Measurements from ENCODE around the gene NAP1L1.

Gene NAP1L1

GRCh38 chr12:76028571-76029277 is 55.8 kb downstream of the NAP1L1 start:
- no peak for DNase-seq (ENCODE audit: low read depth)

GRCh38 chr12:76026643-76027063 is 57.8 kb downstream of the NAP1L1 start:
- H3K4me3 ChIP-seq (ENCODE audit: low read depth, low read length) = no peak overlapping the region
- TF ChIP-seq CTCF (IDR thresholded peaks at IDR 0.05; ENCODE audit: control insufficient read depth, extremely low read depth, insufficient read depth) = no peak
- no peak for DNase-seq (ENCODE audit: low read depth)

More at GRCh38 chr12:76028571-76029277, 55.8 kb downstream of the NAP1L1 start:
- no peak overlapping the region for H3K4me3 ChIP-seq (ENCODE audit: low read depth, low read length)
- no peak for TF ChIP-seq CTCF (IDR thresholded peaks at IDR 0.05; ENCODE audit: control insufficient read depth, extremely low read depth, insufficient read depth)

GRCh38 chr12:76025601-76026575 is 58.6 kb downstream of the NAP1L1 start:
- no peak for DNase-seq (ENCODE audit: low read depth)
- TF ChIP-seq CTCF (IDR thresholded peaks at IDR 0.05; ENCODE audit: control insufficient read depth, extremely low read depth, insufficient read depth) = no peak
- no peak overlapping the region for H3K4me3 ChIP-seq (ENCODE audit: low read depth, low read length)

GRCh38 chr12:76024942-76025600 is 59.4 kb downstream of the NAP1L1 start:
- no peak for DNase-seq (ENCODE audit: low read depth)
- no peak overlapping the region for H3K4me3 ChIP-seq (ENCODE audit: low read depth, low read length)
- TF ChIP-seq CTCF (IDR thresholded peaks at IDR 0.05; ENCODE audit: control insufficient read depth, extremely low read depth, insufficient read depth) = no peak

- DNase-seq (ENCODE audit: low read depth) = no peak
- H3K4me3 ChIP-seq (ENCODE audit: low read depth, low read length) = no peak overlapping the region
- TF ChIP-seq CTCF (IDR thresholded peaks at IDR 0.05; ENCODE audit: control insufficient read depth, extremely low read depth, insufficient read depth) = no peak
Measured at GRCh38 chr12:76024102-76024781, 60.2 kb downstream of the NAP1L1 start.

- no peak for TF ChIP-seq CTCF (IDR thresholded peaks at IDR 0.05; ENCODE audit: control insufficient read depth, extremely low read depth, insufficient read depth)
- H3K4me3 ChIP-seq (ENCODE audit: low read depth, low read length) = no peak overlapping the region
- DNase-seq (ENCODE audit: low read depth) = no peak
Measured at GRCh38 chr12:76023069-76023690, 61.3 kb downstream of the NAP1L1 start.

Measured in LNCaP clone FGC (cell line).